Amniotic epithelial cell (primary cell): ENCODE data around the gene TBL1XR1.
"Not testable (repeated sequence)": the region's sequence is repeated elsewhere in the genome, so short reads cannot be mapped to it uniquely, and the experiment has no call there.

Experiments used
- DNase-seq: peaks from one replicate; pipeline ENCODE4 v3.0.0-alpha.2; 2010; ENCODE audit warnings: low read depth

Gene TBL1XR1

DNA sequence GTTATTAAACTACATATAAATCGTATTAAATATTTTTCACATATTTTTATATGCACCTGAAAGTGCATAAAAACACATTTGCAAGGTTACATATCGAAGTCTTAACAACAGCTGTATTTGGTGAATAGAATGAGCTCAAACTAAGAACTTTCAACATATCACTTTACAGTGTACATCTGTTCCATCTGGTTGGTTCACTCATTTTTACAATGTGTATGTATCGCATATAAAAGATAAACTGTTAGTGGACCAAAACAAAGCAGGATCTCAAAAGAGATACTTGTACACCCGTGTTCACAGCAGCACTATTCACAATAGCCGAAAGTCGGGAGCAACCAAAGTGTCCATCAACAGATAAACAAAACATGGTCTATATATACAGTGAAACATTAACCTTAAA lies 55.8 kb downstream of the TBL1XR1 start:
- no peak for DNase-seq

DNA sequence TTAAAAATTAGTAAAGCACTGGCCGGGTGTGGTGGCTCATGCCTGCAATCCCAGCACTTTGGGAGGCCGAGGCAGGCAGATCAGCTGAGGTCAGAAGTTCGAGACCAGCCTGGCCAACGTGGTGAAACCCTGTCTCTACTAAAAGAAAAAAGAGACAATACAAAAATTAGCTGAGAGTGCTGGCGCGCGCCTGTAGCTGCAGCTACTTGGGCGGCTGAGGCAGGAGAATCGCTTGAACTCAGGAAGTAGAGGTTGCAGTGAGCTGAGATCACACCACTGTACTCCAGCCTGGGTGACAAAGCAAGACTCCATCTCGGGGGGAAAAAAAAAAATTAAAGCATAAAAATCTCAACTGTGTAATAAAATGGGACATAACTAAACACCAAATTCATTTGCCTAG lies 58.1 kb downstream of the TBL1XR1 start:
- not testable (repeated sequence) for DNase-seq

DNA sequence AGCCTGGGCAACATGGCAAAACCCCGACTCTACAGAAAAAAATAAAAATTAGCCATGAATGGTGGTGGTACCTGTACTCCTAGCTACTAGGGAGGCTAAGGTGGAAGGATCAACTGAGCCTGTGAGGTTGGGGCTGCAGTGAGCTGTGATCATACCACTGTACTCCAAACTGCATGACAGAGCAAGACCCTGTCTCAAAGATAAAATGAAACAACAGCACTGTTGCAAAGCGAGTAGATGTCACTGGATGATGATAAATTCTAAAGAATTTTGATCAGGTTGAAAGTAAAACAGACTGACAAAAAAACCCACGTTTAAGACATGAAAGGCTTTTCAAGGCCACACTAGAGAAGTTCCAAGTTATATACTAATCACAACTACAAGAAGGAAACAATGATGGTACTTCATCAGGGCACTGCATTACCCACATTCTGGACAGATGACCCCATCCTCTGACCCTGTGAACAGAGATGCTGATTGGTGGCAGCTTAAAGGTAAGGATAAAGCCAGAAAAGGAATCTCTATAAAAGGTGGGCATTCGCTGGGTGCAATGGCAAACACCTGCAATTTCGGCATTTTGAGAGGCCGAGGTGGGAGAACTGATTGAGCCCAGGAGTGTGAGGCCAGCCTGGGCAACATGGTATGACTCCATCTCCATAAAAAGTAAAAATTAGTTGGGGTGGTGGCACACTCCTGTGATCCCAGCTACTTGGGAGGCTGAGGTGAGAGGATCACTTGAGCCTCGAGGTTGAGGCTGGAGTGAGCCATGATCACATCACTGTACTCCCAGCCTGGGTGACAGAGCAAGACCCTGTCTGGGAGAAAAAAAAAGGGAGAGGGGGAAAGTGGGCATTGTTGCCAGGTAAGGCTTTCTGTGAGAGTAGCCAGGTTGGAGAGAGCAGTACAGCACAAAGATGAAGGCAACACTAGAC lies 59.2 kb downstream of the TBL1XR1 start:
- no peak for DNase-seq

DNA sequence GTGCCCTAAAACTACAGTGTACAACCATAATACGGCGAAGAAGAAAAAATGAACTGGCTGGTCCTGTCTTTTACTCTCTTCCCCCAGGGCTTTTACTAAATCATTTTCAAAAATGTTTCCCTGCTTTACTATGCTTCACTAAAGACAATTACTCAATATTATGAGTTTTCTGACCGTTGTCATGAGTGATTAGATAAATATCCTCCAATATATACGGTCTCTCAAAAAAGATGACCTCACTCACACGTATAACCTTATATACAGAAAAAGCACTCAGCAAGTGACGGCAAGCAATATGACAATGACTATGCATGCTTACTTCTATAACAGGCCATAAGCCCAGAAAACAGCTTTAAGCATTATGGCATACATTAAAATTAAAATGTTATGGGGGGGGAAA lies 60.5 kb downstream of the TBL1XR1 start:
- no peak for DNase-seq

DNA sequence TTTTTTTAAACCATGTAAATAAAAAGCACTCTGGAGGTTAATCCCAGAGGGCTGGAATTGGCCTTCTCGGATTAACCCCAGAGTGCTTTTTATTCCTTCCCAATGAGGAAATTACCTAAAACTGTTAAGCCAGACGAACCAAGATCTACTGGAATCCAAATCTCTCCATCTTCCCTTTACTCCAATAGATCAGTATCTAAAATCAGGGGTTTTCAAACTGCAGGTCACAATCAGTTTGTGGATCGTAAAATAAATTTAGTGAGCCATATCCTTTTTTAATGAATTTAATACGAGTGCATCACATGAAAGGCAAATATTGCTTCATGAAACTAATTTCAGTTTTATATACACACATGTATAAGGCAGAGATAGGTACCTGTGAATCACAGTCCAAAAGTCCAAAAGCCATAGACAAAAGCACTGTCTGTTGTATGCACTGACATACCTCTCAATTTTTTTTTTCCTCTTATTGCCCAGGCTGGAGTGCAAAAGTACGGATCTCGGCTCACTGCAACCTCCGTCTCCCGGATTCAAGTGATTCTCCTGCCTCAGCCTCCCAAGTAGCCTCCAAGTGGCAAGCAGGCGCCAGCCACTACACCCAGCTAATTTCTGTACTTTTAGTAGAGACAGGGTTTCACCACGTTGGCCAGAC lies 61.3 kb downstream of the TBL1XR1 start:
- no peak for DNase-seq

DNA sequence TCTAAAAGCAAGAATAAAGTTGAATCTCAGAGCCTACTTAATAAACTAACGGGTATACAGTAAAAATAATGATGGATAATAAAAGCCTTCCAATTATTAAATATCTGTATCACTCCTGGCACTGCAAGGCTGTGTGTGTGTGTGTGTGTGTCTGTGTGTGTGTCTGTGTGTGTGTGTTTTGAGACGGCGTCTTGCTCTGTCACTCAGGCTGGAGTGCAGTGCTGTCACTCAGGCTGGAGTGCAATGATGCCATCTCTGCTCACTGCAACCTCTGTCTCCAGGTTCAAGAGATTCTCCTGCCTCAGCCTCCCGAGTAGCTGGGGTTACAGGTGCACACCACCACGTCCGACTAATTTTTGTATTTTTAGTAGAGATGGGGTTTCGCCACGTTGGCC lies 62.5 kb downstream of the TBL1XR1 start:
- DNase-seq = no peak

DNA sequence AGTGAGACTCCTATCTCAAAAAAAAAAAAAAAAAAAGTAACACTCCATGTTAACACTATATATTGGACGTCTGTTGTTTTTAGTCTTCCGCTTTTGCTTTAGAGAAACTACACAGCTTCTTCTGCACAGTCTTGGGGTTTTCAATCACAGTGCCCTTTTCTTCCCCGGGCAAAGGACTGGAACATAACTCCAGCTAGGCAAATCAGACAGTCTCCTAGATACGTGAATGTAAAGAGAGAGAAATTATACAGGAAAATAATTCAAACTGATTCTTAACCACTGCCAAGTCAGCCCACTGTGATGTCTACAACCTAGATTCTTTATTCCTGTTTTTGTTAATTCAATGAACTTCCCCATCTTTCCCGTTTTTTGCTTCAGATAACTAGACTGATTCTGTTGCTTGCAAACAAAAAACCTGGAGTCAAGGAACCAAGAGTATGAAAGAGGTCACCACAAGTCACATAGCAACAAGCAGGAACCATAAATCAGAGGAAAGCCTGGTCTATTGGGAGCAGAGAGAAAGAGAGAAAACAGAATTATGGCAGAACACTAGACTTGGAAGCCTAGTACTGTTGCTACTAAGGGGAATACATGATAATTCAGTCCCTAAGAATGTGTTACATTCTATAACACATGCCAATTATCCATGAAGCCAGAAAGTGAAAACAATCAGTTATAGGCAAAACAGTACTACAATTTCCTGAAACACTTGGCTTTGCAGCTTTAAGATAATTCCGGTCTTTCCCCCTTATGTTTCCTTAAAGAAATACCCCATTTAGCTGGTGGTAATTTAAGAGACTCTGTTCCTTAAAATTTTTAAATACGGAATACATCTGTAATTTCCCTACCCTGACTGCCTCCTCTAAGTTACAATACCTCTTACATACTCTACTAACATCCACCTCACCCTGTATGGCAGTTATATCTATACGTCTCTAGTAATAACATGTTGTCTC lies 63.1 kb downstream of the TBL1XR1 start:
- DNase-seq = peak; percentile 17

DNA sequence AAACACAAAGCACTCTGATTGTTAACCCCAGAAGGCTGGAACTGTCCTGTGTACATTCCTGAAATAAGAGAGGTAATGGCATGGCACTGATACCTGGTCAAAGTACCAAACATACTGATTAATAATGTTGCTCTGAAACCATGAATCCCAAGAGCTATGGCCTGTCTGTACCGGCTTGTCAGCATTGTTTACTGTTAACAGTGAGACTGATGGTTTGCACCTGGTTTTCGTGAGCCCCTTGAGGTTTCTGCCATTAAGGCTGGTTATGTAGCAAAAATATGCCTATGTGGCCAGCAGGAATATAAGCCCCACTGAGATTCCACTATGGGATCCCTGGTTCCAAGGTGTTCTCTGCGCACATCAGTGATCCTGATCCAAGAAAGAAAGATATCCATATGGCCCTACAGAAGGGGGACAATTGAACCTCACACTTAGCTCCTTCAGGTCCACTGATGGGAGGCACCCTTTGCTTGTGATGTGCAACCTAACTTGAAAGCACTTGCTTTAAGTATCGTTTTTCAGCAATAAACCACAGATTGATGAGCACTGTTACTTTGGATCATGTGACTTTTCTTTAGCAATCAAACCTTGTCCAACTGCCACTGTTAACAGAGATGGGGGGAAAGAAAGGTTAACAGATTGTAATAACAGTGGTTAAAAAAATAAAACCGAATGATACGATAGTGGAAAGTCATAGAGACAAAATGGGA lies 65.2 kb downstream of the TBL1XR1 start:
- no peak for DNase-seq

DNA sequence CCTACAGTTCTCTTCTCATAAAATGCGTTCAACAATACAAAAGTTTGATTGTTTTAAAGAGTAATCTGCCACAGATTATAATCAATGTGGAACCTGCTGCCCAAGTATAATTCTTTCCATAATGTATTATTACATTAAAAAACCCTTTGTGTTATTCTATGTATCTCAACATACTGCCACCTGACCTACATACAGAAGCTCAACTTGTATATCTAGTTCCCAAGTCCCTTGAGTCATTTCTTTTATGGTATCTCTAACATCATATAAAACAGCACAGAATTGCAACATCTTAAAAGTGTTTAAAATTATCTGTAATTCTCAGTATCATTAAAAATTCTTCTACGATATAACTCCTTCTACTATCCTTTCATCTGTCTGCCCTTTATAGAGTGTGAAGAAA lies 70.3 kb downstream of the TBL1XR1 start:
- no peak for DNase-seq

DNA sequence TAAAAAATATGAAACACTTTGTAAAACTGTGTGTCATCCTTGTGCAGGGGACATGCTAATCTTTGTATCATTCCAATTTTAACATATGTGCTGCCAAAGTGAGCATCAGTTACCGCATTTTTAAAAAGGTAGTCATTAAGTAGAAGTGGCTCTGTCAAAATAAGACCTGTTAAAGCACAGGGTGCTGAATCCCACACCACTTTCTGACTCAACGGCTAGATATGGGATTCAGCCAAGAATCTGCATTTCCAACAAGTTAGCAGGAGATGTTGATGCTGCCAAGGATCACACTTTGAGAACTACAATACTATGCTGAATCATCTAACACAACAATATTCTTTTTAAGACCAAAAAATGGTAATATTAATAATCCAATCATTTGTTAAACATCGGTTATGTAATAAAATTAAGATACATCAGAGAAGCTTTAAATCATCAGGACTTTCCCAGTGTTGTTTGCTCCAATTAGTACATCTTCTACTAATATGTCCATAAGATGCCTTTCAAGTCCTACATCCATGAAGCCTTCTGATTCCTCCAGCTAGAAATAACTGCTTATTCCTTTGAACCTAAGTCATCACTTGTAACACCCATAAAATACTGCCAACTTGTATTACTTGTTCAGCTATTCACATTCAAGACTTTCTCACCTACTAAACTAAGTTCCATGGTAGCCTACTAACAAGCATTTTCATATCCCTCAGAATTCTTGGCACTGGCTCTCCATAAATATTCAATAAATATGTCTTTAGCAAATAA lies 71.1 kb downstream of the TBL1XR1 start:
- peak; percentile 90 for DNase-seq

DNA sequence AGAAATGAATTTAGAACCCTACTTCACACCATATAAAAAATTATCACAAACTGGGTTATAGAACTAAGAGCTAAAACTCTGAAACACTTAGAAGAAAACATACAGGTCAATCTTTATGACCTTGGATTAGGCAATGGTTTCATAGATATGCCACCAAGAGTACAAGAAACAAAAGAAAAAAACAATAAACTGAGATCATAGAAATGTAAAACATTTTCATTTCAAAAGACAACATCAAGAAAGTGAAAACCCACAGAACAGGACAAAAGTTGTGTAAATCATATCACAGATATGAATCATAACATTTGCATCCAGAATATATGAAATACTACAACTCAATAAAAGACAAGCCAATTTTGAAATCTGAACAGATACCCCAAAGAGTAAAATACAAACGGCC lies 72.4 kb downstream of the TBL1XR1 start:
- peak; percentile 72 for DNase-seq

DNA sequence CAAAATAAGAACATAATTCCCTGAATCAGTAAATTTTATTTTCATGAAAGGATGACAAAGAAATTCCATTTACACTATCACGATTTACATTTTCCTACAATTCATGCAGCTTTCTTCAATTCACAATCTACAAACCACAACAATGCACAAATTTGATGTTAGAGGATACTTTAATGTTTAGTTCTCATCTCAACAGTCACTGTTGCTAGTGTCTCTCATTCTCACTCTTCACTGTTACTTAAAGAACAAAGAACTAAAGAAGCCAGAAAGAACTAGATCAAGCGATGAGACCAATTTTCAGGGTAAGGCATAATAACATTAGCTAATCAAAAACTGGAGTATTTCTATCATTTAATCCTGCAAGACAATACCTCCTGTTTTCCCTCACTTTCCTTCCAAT lies 73.5 kb downstream of the TBL1XR1 start:
- DNase-seq = no peak

DNA sequence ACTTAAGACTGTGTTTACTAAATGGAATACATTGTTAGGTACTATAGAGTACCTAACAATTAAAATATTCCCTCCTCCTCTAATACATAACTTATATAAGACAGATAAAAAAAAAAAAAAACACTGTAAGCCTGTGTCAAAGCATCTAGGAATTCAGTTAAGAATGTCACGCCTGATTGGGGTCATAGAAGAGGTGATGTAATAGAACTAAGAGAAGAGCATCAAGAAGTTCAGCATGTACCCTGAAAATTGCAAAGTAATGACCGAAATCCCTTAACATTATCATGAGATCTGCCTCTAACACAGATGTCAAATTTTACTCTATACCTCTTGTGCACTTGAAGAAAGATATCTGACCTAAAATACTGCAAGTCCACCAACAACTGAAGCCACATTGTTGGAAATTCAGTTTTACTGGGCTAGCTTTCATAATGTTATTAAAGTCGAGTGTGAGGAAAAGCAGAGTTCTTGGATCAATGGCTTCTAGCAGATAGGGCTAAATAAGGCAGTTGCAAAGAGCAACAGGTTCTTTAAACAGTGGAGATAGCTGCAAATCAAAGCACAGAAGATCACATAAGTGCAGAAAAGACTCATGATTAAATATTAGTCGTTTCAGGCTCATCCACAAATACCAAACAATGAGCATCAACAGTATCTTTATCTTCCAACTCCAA lies 75.0 kb downstream of the TBL1XR1 start:
- no peak for DNase-seq

DNA sequence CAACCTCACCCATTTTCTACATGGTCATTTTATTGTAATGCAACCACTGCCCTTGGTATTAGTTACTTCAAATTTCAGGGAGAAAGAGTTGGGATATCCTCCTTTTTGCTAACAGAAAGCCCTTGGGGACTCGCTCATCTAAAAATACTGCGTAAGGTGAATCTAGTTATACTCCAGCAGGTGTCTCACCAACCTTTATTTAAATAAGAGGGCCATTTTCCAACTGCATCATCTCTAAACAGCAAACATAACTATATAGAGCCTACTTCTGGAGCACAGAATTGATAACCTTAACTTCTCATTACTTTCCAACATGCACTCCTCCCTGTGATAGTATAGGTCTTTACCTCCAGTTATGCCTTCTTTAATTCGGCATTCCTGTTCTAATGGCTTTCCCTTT lies 77.5 kb downstream of the TBL1XR1 start:
- no peak for DNase-seq

DNA sequence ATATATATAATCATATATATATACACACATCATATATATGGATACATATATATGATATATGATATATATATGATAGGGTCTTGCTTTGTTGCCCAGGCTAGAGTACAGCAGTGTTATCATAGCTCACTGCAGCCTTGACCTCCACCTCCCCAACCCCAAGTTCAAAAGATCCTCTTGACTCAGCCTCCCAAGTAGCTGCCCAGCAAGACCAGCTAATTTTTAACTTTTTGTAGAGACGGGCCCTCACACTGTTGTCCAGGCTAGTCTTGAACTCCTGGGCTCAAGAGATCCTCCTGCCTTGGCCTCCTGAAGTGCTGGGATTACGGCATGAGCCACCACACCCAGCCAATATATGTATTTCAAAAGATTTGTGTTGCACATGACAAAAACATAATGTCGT lies 83.0 kb downstream of the TBL1XR1 start:
- DNase-seq = no peak

DNA sequence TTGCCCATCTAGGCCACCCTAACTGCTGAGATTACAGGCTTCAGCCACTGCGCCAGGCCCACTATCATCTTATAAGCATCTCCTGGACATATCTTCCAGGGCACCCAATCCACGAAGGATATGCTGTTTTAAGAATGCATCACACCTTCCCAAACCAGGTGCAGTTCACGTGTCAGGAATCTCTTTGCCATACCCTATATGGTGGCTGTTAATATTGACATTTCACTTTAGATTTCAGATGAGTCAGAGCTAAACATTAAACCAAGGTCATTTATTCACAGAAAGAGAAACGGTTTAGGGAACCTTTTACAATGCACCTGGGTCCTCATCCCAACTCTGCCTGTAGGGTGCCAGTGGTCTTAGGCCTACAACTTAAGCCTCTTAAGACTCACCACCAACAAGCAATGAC lies 85.7 kb downstream of the TBL1XR1 start:
- no peak for DNase-seq

DNA sequence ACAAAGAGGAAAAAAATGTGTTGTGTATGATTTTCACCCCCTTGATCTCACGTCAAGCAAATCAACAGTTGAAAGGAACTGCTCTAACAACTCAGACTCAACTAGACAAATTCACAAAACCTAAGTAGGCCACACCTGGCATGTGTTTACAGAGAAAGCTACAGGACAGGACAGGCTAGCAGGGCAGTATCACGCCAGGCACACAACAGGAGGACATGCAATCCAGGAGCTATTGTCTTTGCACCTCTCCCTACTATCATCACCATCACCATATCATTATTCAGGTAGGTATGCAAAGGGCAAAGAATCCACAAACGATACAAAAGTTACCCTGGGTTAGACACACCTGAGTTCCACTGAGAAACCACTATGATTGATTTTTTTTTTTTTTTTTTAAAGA lies 86.4 kb downstream of the TBL1XR1 start:
- no peak for DNase-seq

DNA sequence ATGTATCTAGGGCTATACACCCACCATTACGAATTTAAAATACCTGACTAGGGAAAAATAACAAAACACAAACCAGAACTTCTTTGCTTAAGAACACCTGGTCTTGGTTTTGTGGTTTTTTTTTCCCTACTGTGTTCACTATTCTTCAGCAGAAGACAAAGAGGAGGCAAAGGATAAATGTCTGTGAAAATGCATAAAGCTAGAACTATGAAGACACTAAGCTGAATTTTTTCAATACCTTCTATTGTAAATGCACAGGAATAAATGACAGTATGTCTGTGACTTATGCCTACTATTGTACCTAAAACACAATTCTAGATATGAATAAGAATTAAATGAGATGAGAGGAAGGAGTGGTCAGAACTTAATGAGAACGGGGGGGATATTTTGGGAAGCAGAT lies 86.9 kb downstream of the TBL1XR1 start:
- DNase-seq = no peak

DNA sequence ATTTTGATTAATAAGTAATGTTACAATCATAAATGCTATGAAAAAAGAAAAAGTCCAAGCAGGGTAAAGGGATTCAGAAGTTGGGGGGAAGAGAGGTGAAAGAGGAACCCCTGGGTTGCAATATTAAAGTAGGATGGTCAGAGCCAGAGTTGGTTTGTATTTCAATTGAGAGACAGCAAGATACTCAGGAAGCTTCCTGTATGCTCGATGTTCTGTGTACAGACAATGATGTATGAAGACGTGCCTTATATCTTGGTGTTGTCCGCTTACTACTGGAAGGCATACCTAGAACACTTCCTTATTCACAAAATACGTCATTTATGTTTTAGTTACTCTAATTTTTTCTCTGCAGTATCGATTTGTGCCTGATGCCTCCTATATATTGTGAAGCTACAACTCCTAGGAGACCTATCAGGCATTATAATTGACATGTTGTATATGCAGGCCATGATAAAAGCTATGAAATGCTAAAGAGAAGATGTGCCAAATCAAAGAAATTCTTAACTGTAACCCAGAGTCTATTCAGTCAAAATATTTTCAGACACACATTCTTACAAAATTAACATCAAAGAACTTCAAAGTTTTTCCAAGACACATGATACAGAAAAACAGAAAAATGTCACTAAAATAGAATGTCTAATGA lies 87.5 kb downstream of the TBL1XR1 start:
- no peak for DNase-seq

DNA sequence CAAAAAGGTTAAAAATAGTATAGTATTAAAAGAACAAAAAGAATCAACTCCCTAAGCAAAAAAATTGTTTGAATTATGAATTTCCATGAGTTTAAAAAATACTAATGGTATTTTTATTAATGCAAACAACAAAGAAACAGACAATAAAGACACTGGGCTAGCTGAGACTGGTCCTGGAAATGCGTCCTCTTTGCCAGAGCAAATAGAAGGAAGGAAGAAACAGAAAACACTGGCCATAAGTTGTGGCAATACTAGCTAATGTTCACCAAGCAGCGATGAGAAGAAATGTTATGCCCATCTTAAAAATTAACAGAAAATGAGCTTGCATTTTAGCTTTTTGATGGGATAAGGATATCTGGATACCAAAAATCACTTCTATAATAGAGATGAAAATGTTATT lies 88.6 kb downstream of the TBL1XR1 start:
- DNase-seq = no peak
